GM18907 (cell line): ENCODE data around the gene SPTBN4.
"Not testable (repeated sequence)": the region's sequence is repeated elsewhere in the genome, so short reads cannot be mapped to it uniquely, and the experiment has no call there.

Source experiments
- ATAC-seq: cut with Tn5 transposase; IDR thresholded peaks from one replicate; pipeline ENCODE4 v1.9.1; 2021; ENCODE audit warnings: mild to moderate bottlenecking, moderate library complexity; ENCODE audit not compliant: unreplicated experiment

Gene SPTBN4

DNA sequence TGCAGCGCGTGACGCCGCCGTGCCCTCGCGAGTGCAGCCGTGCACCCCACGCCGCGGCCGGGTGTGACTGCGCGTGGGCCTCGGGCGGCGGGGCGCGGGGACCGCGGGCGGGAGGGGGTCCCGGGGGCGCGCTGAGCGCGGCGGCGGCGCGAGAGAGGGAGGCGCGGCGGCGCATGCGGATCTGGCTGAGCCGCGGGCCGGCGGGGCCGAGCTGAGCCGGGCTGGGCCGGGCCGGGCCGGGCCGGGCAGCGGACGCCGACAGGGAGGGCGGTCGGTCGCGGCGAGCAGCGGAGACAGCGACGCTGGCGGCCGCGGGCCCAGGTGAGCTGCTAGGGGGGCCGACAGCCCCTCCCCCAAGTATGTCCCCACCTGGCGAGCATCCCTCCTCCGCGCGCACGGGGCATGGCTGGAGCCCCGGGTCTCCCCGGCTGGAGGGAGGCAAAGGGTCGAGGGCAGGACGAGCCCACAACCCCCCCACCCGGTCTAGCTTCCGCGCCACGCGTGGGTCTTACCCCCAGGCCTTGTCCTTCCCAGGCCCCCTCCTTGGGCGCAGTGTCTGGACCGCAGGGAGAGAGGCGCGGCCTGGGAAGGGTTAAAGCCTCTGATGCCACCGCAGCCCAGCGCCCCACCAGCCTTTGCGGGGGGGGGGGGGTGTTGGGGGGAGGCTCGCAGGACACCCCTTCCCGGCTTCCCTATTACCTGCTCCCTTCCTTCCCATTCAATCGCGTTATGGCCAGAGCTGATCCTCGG is at the start of gene SPTBN4:
SPTBN4 (plus strand) TSS at position 17 of the 750 bp plus-strand sequence. CDS start 5,621 bp downstream, outside the sequence.
- no peak for ATAC-seq

DNA sequence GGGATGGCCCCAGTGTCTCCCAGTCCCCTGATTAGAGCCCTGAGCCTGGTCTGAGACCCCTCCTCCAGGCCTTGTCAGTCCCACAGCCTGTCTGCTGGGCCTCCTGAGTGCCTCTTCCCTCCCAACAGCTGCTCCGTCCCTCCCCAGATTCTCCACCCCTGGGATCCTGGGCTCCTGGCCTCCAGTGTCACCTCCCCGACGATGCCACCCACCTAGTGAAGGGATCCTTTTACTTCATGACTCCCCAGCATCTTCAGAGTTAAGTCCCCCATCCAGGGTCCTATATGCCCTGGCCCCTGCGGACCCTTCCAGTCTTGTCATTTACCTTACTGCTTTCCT is 49.2 kb upstream of the SPTBN4 start:
- no peak for ATAC-seq

DNA sequence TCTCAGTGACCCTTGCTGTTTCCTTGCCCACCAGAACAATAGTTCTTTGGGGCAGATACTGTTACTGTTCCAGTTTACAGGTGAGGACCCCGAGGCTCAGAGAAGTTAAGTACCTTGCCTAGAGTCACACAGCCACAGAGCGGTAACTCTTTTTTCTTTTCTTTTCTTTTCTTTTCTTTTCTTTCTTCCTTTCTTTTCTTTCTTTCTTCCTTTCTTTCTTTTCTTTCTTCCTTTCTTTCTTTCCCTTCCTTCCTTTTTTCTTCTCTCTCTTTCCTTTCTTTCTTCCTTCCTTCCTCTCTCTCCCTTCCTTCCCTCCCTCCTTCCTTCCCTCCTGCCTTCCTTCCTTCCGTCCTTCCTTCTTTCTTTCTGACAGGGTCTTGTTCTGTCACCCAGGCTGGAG is 48.8 kb upstream of the SPTBN4 start:
- ATAC-seq: no peak

DNA sequence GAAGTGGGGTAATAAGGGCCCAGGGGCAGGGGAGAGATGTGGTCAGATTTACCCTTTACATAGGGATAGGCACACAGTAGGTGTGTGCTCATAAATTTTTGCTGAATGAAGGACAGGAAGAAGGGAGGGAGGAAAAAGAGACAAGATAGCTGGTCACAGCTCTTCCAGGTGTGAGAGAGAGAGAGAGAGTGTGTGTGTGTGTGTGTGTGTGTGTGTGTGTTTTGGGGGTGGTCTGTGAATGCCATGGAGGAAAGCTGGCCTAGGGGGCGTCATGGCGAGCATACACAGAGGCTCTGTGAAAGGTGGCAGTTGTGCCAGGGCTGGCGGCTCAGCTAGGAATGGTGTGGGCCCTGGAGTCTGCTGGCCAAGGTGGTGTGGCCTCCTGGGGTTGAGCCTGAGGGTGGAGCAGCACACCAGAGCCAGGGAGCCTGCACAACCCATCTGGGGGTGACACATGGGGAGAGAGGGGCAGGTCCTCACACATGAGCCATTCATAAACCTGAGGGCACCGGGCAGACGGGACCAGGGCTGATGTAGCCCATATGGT is 47.7 kb upstream of the SPTBN4 start:
- ATAC-seq: no peak

DNA sequence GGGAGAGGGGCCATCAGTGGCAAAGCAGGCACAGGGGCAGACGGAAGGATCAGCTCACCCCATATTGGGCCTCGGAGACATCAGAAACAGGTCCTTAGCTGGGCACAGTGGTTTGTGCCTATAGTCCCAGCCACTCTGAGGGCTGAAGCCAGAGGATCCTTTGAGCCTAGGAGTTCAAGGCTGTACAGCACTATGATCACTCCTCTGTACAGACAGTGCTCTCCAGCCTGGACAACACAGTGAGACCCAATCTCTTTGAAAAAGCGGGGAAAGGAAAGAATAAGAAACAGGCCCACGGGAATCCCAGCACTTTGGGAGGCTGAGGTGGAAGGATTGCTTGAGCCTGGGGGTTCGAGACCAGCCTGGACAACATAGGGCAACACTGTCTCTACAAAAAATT is 47.0 kb upstream of the SPTBN4 start:
- ATAC-seq: no peak

DNA sequence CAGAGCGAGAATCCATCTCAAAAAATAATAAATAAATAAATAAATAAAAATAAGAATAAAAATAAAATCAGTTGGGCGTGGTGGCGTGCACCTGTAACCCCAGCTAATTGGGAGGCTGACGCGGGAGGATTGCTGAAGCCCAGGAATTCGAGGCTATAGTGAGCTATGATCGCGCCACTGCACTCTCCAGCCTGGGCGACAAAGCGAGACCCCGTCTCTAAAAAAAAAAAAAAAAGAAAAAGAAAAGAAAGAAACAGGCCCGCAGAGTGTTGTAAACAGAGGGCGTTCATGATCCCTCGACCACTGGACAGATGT is 46.4 kb upstream of the SPTBN4 start:
- ATAC-seq: no peak

DNA sequence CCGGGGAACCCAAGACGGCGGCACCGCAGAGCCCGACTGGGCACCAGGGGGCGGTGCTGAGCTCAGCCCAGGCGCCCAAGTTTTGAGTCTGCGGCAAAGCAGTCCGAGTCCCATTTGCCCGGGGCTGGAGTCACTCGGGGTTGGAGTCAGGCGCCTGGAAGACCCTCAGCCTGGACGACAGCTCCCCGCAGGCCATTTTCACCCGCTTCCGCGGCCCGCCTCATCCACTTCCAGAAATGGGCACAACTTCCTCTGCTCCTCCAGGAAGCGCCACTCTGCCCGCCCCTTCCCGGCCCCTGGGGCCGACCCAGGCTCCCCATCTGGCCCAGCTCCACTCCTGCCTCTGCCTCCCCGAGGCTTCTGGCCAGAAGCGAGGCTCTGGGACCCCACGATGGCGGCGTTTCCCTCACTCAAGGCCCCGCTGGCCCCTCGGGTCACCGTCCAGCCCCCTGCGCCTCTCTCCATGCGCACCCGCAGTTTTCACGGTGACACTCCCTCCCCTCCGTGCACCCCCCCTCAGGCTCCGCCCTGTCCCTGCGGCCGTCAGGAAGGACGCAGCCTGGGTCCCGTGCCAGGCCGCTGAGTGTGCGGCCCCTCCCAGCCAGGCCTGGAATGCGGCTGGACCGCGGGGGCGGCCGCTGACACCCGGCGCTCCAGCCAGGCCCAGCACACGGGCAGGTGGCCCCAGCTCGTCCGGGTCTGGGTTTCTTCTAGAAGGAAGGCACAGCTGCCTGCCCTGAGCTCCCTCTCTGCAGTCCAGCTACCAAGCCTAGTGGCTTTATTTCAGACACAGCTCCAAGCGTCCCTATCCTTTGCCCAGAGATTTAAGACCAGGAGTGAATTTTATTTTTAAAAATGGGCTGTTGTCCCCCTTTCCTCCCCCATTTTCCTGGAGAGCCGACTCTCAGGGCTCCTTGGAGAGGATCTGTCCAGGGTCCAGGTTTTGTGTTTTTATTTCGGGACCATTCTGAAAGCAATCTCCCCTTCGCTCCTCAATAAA is 45.7 kb upstream of the SPTBN4 start:
- ATAC-seq: peak; percentile 39

DNA sequence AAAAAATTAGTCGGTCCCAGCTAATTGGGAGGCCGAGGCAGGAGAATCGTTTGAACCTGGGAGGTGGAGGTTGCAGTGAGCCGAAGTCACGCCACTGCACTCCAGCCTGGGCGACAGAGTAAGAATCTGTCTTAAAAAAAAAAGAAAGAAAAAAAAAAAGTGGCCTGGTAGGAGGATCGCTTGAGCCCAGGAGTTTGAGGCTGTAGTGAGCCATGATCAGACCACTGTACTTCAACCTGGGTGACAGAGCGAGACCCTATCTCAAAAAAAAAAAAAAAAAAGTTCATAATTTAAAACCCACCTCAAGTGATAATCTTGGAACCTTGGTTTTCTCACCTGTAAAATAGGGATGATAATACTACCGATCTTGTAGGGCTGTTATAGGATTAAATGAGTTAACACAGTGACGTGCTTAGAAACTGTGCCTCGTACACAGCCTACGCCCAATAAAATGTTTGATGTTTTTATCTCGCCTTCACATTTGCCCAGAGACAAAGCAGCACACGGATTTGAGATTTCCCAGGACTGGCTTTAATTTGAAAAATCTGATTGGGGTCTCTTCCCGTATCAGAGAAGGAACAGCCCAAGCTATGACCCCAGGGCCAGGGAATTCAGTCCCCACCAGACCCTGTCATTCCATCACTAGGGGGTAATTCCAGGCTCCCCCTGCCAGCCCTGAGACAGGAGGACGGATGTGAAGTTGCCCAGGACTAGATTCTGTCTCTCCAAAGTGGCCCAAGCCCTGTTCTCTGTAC is 44.6 kb upstream of the SPTBN4 start:
- no peak for ATAC-seq

DNA sequence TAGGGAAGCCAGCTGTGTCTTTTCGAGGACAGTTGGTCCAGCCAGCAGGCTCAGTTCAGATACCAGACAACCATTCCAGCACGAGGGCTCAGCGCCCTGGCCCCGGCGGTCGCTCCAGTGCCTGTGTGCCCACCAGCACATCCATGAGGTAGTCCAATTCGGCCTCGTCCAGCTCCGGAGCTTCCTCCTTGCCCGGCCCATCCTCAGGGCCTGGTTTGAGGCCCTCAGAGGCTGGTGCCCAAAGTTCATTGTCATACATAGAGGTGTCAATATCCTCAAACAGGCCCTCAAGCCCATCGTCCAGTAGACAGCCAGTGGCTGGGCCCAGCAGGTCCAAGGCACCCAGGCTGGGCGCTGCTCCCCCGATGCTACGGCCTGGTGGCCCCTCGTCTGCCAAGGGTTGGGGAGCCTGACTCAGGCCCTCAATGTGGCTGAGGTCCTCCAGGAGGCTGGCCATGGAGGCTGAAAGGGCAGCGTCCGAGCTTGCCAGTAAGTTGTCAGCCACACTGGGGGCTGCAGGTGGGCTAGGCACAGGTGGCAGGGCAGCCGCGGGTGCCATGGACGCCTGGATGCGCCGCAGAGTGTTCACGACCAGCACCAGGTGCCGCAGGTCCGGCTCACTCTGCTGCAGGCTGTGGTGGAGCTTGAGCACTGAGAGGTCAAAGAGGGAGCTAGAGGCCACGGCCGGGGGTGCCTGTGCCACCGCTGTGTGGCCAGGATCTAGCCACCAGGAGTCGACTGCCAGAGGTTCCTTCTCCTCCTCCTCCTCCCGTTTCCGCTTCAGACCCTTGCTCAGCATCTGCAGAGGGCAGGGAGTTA is 43.8 kb upstream of the SPTBN4 start:
- ATAC-seq: no peak

DNA sequence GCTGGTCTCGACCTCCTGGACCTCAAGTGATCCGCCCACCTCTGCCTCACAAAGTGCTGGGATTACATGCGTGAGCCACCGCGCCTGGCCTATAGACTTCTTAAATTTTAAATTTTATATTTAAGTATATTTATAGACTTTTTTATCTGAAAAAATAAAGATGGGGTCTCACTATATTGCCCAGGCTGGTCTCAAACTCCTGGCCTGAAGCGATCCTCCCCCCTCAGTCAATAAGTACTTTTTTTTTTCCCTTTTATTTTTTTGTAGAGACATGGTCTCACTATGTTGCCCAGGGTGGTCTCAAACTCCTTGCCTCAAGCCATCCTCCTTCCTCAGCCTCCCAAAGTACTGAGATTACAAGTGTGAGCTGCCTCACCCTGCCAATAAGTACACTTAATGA is 42.9 kb upstream of the SPTBN4 start:
- no peak for ATAC-seq

DNA sequence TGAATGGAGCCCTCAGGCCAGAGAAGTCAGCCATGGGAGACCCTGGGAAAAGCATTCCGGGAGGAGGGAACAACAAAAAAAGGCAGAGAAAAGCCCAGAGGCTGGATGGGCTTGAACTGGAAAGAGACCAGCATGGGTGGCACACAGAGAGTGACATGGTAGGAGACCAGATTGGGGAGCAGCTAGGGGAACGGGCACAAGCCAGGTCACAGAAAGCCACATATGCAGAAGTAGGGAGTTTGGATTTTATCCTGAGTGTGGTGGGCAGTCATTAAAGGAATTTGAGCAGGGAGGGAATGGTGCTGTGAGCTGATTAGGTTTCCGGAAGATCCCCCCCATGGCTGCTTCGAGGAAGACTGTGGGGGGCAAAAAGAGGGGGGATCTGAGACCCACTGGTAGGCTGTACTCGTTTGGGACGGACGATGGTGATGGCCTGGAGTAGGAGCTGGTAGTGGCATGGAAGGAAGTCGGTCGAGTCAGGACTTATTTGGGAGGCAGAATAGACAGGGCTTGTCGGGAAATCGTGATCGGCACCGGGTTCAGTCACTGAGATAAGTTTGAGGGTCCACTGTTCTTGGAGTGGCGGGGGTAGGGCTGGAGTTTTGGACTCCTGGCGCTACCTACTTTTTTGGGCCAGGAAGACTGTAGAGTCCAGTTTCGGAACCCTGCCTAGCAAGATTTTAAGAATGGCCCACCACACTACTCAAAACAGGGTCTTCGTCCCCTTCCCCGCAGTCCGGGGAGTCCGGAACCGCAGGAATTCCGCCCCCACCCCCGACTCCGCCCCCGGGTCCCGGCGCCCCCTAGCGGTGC is 42.0 kb upstream of the SPTBN4 start:
- peak; percentile 2 for ATAC-seq

DNA sequence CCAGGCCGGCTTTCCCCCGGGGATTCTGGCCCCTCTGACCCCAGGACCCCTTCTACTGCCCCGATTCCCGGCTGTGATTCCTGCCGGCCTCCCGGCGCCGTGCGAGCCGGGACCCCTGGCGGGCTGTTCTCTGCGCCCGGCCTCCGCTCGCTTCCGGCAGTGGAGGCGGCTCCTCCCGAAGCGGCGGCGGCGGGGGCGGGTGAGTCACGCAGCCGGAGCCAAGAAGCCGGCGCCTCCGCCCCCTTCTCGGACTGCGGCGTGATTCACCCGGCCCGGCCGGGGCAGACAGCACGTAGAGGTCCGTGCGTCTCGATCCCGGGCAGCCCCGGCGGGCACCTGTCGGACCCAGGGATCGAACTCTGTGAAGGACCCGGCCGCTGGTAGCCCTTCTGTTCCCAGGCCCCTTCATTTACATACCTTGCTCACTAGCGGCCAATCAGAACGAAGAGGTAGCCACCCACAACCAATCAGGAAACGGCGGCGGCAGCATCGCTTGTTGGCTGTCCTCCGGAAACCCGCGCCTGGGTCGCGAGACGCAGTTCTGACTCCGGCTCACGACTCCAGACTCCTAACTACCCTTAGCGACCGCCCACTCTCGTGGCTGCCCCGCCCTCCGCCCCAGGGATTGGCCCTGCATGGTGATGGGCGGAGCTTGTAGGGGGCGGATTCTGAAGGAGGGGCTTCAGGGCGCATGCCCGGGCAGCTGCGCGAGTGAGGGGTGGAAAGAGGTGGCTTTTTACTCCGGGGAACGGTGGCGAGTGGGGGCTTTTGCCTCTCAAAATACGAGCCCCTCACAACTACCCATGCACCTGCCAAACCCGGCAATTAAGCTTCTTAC is 41.1 kb upstream of the SPTBN4 start, which contains the start of gene SERTAD1:
SERTAD1 (minus strand) TSS at position 543 of the 838 bp plus-strand sequence. CDS start 2,446 bp downstream, outside the sequence.
- ATAC-seq: peak; percentile 86

DNA sequence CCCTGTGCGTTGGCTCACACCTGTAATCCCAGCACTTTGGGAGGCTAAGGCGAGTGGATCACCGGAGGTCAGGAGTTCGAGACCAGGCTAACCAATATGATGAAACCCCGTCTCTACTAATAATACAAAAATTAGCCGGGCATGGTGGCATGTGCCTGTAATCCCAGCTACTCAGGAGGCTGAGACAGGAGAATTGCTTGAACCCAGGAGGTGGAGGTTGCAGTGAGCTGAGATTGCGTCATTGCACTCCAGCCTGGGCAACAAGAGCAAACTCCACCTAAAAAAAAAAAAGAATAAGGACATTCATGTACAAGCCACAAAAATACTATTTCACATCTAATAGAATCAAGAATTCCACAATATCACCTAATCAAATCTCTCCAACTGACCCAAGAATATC is 38.6 kb upstream of the SPTBN4 start:
- not testable (repeated sequence) for ATAC-seq

DNA sequence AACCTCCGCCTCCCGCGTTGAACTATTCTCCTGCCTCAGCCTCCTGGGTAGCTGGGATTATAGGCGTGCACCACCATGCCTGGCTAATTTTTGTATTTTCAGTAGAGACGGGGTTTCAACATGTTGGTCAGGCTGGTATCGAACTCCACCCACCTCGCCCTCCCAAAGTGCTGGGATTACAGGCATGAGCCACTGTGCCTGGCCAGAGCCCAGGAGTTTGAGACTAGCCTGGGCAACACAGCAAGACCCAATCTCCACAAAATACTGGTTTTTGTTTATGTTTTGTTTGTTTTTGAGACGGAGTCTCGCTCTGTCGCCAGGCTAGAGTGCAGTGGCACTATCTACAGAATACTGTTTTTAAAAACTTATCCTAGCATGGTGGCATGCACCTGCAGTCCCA is 36.6 kb upstream of the SPTBN4 start:
- not testable (repeated sequence) for ATAC-seq

DNA sequence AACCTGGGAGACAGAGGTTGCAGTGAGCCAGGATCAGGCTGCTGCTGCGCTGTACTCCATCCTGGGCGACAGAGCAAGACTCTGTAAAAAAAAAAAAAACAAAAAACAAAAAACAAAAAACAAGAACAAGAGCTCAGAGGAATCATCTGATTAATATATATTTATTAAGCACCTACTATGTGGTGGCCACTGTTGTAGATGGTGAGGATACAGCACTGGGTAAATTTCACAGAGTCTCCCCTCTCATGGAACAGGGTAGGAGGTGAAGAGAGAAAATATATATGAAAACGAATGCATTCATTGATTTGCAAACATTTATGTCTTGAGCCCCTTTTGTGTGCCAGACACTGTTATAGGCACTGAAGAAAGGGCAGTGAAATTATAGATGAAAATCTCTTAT is 35.1 kb upstream of the SPTBN4 start:
- ATAC-seq: no peak

DNA sequence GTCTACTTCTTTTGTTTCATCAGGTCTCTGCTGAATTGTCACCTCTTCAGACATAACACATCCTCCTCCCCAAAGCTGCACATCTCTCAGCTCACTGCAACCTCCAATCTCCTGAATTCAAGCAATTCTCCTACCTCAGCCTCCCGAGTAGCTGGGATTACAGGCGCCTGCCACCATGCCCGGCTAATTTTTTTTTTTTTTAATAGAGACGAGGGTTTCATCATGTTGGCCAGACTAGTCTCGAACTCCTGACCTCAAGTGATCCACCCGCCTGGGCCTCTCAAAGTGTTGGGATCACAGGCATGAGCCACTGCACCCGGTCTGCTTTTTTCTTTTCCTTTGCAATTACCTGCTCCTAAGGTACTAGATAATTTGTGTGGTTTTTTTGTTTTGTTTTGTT is 34.0 kb upstream of the SPTBN4 start:
- not testable (repeated sequence) for ATAC-seq

DNA sequence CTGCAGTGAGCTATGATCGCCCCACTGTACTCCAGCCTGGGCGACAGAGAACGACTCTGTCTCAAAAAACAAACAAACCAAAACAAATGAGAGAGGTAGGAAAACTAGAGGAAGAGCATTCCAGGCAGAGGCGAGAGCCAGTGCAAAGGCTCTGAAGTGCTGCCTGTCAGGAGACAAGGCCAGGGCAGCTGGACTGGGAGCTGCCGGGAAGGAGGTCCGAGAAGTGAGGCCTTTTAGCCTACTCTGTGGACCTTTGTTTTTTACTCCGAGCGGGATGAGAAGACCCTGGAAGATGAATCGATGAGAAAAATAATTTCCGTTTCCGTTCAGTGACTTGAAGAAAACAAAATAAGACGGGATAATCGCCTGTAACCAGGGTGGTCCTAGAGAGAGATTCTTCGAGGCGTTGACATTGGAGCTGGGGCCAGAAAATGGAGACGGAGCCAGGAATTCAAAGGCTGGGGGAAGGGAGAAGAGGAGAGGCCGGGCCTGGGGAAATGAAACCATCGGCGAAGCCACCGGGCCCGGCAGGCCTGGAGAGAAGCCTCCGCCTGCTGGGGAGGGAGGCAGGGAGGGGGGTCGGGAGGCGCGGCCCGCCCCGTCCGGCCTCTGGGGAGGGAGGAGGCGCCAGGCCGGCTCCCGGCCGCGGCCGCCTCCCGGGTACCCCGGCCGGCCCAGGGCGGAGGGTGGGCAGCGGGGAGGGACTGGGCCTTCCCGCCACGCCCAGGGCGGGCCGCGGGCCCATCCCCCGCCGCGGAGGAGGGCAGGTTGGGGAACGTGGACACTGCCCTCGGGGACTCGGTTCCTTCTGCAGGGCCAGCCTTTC is 33.2 kb upstream of the SPTBN4 start:
- ATAC-seq: peak; percentile 51

DNA sequence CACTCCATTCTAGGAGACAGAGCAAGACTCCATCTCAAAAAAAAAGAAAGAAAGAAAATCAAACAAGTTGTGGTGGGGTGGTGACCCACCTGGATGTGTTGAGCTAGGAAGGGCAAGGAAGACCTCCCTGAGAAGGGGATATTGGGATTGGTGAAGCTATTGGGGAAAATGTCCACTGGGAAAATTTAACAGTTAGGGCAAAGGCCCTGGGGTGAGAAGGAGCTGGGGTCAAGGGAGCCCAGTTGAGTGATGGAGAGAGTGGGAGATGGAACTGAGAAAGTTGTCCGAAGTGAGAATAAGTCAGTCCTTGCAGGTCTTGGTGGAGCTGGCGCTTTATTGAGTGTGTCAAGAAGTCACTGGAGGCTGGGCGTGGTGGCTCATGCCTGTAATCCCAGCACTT is 28.5 kb upstream of the SPTBN4 start:
- no peak for ATAC-seq
